Peyer's patch (tissue), 4 donors: ENCODE data around the gene STOML1. TPM values are rescaled to one million over a fixed set of nuclear protein-coding genes. Genes with fewer than 3 reads are reported as not detected.
A peak's percentile ranks its signal among the peaks of the same experiment; 100 is the strongest.

Experiments used
- DNase-seq, 3 donors: peaks; one replicate each; pipeline ENCODE4 v3.0.0-alpha.2; 2017 to 2019
- H3K27ac ChIP-seq, 4 donors: fragments of 200-600 bp; sonication (generic); one replicate each; pipeline ENCODE4 v1.5.1; 2016 to 2019
- H3K27me3 ChIP-seq, 2 donors: fragments of 200-600 bp; sonication (generic); one replicate each; pipeline ENCODE4 v1.5.1; 2019
- H3K36me3 ChIP-seq, 3 donors: fragments of 200-600 bp; sonication (generic); one replicate each; pipeline ENCODE4 v1.5.1; 2016 to 2019
- H3K4me1 ChIP-seq, 4 donors: fragments of 200-600 bp; sonication (generic); one replicate each; pipeline ENCODE4 v1.5.1; 2016 to 2019
- H3K4me3 ChIP-seq, 4 donors: fragments of 200-600 bp; sonication (generic); 1 replicate in 3 of 4; 2 replicates in 1 of 4; pipeline ENCODE4 v1.5.1; 2016 to 2019; ENCODE audit warnings: mild to moderate bottlenecking in 1 of 4
- H3K9me3 ChIP-seq, 4 donors: fragments of 200-600 bp; sonication (generic); one replicate each; pipeline ENCODE4 v1.5.1; 2016 to 2019; ENCODE audit warnings: mild to moderate bottlenecking in 1 of 4
- CTCF ChIP-seq, 6 experiments: fragments of 450-650 bp in 4 of 6; fragments of 200-600 bp in 2 of 6; sonication (generic) in 1 of 6; IDR thresholded peaks; one replicate each; pipeline ENCODE4 v1.5.1; 2017 to 2019; ENCODE audit warnings: antibody characterized with exemption in 6 of 6, mild to moderate bottlenecking in 3 of 6, moderate library complexity in 1 of 6
- POLR2A ChIP-seq, 2 donors: fragments of 450-650 bp; IDR thresholded peaks; one replicate each; pipeline ENCODE4 v1.5.1; 2017; ENCODE audit warnings: antibody characterized with exemption in 2 of 2, mild to moderate bottlenecking in 2 of 2, moderate library complexity in 2 of 2
- total RNA-seq, 4 donors: library from RNA; depleted of rRNA; stranded (reverse); fragments of >200 nt; gene quantifications; one replicate each; pipeline ENCODE4 v1.1.0, GENCODE V29; 2016

The STOML1 gene
- total RNA-seq, 4 donors from 2014 or later: 10.9 to 24.5 (median 13.5) TPM; not detected in 1

DNA sequence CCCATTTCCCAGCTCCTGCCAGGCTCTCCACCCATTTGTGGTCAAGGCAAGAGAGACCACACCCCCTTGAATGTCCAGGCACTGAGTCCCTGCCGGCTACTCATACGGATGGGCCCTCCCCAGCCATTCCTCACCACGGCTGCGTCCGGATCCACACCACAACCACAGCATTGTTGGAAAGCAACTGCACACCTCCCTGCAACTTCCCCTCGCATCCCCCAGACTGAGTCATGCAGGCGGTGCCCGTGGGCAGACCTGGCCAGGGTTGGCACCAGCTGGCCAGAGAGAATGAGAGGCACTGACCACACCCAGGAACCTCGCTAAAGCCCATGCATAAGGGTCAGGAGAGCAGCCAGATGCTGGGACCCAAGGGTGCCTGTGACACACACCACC, 35.4 kb downstream of the STOML1 start:
- no peak overlapping the region for H3K27ac ChIP-seq
- no peak for DNase-seq
- no peaks in the 10 kb centered on the region for H3K27me3 ChIP-seq
- H3K4me1 ChIP-seq: peaks cover 0 to 17% (median 12%) of the 10 kb centered on the region in 4 donors
- no peaks in the 10 kb centered on the region for H3K9me3 ChIP-seq
- TF ChIP-seq POLR2A (IDR thresholded peaks at IDR 0.05): no peak
- TF ChIP-seq CTCF (IDR thresholded peaks at IDR 0.05): no peak
- H3K36me3 ChIP-seq: no peaks in the 10 kb centered on the region
- no peak overlapping the region for H3K4me3 ChIP-seq

- DNase-seq: no peak
- no peaks in the 10 kb centered on the region for H3K36me3 ChIP-seq
- H3K4me1 ChIP-seq: peaks cover 3 to 22% (median 17%) of the 10 kb centered on the region in 4 donors
- TF ChIP-seq POLR2A (IDR thresholded peaks at IDR 0.05) (no peak), CTCF (IDR thresholded peaks at IDR 0.05) (no peak)
- H3K27me3 ChIP-seq: no peaks in the 10 kb centered on the region
- H3K27ac ChIP-seq: no peak overlapping the region
- H3K4me3 ChIP-seq: no peak overlapping the region
- no peaks in the 10 kb centered on the region for H3K9me3 ChIP-seq
These were observed 36.0 kb downstream of the STOML1 start for GRCh38 chr15:73955861-73956742.

DNA sequence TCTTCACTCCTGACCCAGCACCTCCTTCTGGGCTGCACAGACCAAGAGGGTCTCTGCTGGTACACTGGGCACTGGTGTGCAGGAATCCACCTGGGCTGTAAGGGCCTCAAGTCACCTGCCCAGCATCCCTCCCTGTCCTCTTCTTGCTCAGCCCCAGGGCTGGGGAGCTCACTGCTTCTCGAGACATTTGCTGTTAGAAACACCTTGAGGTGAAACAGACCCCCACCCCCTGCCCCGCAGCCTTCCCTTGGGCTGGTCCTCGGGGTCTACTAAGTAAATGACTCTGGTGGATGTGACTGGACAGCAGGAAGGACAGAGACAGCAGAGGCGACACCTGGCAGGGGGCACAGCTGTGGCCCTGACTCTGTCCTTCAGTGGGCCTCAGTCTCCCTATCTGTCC, 36.8 kb downstream of the STOML1 start:
- Histone ChIP-seq H3K9me3 (no peaks in the 10 kb centered on the region), H3K27ac (no peak overlapping the region), H3K4me3 (no peak overlapping the region), H3K4me1 (peaks cover 3 to 22% (median 18%) of the 10 kb centered on the region in 4 donors), H3K36me3 (no peaks in the 10 kb centered on the region), H3K27me3 (no peaks in the 10 kb centered on the region)
- TF ChIP-seq POLR2A (IDR thresholded peaks at IDR 0.05): no peak
- TF ChIP-seq CTCF (IDR thresholded peaks at IDR 0.05): no peak
- no peak for DNase-seq

DNA sequence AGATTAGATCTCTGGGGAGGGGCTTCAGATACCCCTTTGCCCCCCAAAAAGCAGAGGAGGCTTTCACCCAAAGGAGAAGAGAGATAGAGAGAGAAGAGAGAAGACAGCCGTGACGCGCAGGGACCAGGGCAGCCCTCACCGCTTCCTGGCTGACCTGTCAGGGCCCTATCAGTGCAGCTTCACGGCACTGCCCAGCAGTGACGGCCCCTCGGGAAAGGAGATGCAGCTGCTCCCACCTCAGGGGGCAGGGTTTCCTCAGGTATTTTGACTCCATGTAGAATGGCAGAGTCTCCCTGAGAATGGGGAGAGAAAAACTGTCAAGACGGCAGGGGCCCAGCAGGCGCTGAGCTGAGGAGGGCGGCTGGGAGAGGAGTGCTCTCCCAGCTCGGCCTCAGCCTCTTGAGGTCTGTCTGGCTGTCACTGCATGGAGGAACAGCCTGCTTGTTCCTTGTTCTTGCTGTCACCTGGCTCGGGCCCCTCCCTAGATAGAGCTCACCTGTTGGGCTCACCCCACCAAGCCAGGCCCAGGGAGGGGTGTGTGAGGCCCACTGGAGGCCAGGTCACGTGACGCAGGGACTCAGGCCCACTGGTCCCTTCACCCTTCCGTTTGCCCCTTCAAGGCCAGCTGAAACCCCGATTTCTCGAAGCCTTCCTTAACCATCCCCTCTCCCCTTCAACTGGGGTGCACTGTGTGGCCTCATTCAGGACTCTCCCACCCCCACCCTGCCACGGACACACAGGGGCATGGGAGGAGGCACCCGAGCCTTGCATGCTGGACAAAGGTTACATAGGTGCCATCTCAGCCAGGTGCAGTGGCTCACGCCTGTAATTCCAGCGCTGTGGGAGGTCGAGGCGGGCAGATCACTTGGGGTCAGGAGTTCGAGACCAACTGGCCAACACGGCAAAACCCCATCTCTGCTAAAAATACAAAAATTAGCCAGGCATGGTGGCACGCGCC, 37.6 kb downstream of the STOML1 start:
- Histone ChIP-seq H3K4me1 (peaks cover 3 to 22% (median 12%) of the 10 kb centered on the region in 4 donors), H3K27me3 (no peaks in the 10 kb centered on the region), H3K4me3 (no peak overlapping the region), H3K27ac (no peak overlapping the region), H3K9me3 (no peaks in the 10 kb centered on the region), H3K36me3 (no peaks in the 10 kb centered on the region)
- no peak for DNase-seq
- TF ChIP-seq CTCF (IDR thresholded peaks at IDR 0.05) (no peak), POLR2A (IDR thresholded peaks at IDR 0.05) (no peak)

DNA sequence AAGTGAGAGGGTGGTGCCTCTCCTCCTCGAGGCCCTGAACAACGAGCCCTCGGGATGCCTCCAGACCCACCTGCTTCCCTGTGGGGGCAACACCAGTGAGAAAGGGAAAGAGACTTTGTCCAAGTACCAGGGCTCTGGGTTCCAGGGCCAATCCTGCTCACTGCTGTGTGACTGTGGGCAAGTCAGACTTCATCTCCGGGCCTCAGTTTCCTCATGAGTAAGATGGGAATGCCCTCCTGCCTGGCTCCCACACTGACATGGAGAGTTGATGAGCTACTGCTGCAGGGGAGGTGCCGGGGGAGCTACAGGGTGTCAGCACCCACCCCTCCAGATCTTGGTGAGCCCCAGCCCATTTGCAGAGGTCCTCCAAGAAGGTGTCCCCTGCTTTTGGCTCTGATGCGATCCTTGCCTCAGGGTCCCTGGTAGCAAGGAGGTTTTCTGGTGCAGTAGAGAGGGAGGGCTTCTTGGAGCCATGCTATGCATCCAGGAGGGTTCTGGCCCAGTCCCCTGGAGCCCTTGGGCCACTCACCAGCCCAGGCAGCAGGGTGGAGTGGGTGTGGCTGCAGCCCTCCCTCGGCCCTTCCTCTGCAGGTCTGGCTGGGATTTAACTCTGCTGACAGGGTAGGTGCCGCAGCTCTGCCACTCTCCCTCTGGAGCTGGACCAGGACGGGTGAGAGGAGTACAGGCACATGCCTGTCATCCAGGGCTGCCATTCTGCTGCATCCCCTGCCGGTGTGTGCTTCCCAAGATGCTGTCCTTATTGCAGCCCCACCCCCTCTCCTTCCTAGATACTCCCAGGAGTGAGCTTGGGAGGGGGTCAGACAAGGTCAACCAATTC, 39.0 kb downstream of the STOML1 start:
- TF ChIP-seq POLR2A (IDR thresholded peaks at IDR 0.05) (no peak), CTCF (IDR thresholded peaks at IDR 0.05) (no peak)
- Histone ChIP-seq H3K9me3 (no peaks in the 10 kb centered on the region), H3K27ac (peak overlapping the region in 2 of 4 donors; percentile 17 to 94), H3K4me1 (peaks cover 3 to 19% (median 11%) of the 10 kb centered on the region in 4 donors), H3K4me3 (no peak overlapping the region), H3K36me3 (no peaks in the 10 kb centered on the region), H3K27me3 (no peaks in the 10 kb centered on the region)
- no peak for DNase-seq
